ENCODE data around the gene PSMD9. TPM values are rescaled to one million over a fixed set of nuclear protein-coding genes. Genes with fewer than 3 reads are reported as not detected.
A peak's percentile ranks its signal among the peaks of the same experiment; 100 is the strongest.
"Not testable (repeated sequence)": the region's sequence is repeated elsewhere in the genome, so short reads cannot be mapped to it uniquely, and the experiment has no call there.

The PSMD9 gene
- total and polyA plus RNA-seq, 8 donors, result 39.3 to 53.8 (median 45.4) TPM

DNA sequence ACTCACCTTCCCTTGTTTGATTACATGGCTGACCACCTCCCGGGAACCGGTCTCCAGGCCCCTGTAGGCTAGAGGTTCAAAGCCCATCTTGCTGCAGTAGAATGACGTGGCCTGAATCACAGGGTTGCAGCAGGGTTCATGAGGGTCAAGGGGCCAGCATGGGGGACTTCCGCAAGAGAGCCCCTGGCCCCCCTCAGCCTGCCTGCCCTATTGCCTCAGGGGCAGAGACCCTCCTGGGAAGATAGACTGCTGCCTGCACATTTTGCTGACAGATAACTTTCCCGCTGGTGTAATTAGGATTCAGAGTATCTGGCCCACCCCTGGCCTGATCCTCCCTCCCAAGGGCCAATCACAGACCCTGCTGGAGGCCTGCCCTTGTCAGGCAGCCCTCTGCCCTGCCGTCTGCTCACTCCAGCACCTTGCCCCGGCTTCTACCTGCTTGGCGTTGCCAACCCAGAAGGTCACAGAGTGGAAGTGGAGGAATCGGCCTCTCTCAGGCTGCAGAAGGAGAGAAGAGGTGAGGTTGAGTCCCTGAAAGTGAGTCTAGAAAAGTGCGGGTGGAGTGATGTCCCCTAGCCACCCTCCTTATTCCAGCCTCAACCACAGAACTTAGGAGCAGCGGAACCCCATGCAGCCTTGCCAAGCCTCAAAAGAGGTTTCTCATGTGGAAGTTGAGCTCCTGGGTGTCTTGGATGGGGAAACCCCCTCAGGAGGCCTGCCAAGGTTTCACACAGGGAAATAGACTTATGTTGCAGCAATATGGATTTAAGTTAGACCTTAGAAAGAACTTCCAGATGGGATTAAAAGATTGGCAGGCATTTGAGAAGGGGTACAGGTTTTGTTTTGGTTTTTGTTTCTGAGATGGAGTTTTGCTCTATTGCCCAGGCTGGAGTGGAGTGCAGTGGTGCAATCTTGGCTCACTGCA is 31.0 kb upstream of the PSMD9 start:
- intact Hi-C loops (cut with DNase I), result no loop called here
- no peak for ATAC-seq
- Histone ChIP-seq H3K4me3 (no peak overlapping the region), H3K4me1 (peaks cover 0 to 4% of the 10 kb centered on the region in 2 donors), H3K9me3 (no peaks in the 10 kb centered on the region), H3K36me3 (no peaks in the 10 kb centered on the region), H3K27ac (no peak overlapping the region), H3K27me3 (no peaks in the 10 kb centered on the region)
- no peak for DNase-seq
- TF ChIP-seq, protein P1, sequence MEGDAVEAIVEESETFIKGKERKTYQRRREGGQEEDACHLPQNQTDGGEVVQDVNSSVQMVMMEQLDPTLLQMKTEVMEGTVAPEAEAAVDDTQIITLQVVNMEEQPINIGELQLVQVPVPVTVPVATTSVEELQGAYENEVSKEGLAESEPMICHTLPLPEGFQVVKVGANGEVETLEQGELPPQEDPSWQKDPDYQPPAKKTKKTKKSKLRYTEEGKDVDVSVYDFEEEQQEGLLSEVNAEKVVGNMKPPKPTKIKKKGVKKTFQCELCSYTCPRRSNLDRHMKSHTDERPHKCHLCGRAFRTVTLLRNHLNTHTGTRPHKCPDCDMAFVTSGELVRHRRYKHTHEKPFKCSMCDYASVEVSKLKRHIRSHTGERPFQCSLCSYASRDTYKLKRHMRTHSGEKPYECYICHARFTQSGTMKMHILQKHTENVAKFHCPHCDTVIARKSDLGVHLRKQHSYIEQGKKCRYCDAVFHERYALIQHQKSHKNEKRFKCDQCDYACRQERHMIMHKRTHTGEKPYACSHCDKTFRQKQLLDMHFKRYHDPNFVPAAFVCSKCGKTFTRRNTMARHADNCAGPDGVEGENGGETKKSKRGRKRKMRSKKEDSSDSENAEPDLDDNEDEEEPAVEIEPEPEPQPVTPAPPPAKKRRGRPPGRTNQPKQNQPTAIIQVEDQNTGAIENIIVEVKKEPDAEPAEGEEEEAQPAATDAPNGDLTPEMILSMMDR (IDR thresholded peaks at IDR 0.05), result no peak

DNA sequence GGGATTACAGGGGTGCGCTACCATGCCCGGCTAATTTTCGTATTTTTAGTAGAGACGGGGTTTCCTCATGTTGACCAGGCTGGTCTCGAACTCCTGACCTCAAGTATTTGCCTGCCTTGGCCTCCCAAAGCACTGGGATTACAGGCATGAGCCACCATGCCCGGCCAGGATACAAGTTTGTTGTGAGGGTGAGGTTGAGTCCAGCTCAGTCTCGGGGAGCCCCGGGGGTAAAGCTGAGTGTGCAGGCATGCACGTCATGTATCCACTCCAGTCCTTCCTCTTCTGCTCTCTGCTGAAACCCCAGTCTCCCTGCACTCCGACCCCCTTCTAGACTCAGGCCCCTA is 30.3 kb upstream of the PSMD9 start:
- TF ChIP-seq, protein P1 (IDR thresholded peaks at IDR 0.05), result no peak
- peaks cover 0 to 4% of the 10 kb centered on the region in 2 donors for H3K4me1 ChIP-seq
- DNase-seq (no peak), ATAC-seq (no peak)
- no peaks in the 10 kb centered on the region for H3K36me3 ChIP-seq
- H3K4me3 ChIP-seq, result no peak overlapping the region
- intact Hi-C loops (cut with DNase I), result no loop called here
- no peaks in the 10 kb centered on the region for H3K27me3 ChIP-seq
- no peaks in the 10 kb centered on the region for H3K9me3 ChIP-seq
- H3K27ac ChIP-seq, result peak overlapping the region; percentile 58 to 66

DNA sequence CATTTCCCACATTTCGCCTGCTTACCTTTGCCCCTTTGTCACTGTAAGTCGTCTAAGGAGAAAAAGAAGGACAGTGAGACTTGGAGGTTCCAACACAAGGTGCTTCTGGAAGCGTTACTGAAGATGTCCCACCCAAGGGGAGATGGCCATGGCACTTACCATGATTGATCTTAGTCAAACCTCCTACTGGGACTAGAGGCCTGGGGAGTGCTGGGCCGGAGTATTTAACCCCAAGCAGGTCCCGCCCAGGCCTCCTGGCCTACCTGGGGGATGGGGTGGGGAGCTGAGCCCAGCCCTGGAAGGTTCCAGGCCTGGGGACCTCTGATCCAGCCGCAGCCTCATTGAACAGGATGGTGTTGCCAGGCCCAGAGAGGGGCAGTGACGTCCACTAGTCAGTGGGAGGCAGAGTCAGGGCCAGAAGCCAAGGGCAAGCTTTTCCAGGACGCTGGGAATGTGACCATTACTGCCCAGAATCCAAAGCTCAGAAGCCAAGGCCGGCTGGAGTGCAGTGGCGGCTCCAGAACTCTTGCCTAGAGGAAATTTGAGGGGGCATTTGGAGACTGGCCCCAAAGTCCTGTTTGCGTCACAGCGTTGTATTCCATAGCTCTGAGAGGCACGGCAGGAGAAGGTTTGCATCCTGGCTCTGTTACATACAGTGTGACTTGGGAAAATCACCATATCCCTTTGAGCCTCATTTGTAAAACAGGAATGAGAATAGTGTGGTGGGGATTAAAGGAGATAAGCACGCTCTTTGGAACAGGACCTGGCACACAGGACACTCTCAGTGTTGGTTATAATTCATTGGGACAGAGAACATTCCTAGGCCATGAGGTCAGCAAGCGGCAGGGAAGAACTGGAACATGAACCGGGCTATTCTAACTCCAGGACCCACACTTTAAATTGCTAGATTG is 29.7 kb upstream of the PSMD9 start, which contains the start of gene HPD:
TSS of gene HPD (minus strand) at position 198 of the 911 bp plus-strand sequence. CDS start at position 162, 36 bp downstream.
- Histone ChIP-seq H3K4me1 (peaks cover 0 to 4% of the 10 kb centered on the region in 2 donors), H3K36me3 (no peaks in the 10 kb centered on the region), H3K9me3 (no peaks in the 10 kb centered on the region), H3K27me3 (no peaks in the 10 kb centered on the region), H3K27ac (peak within 1 kb of the TSS; percentile 58 to 66), H3K4me3 (no peak within 1 kb of the TSS)
- intact Hi-C loops (cut with DNase I), result no loop called here
- TF ChIP-seq, protein P1 (IDR thresholded peaks at IDR 0.05), result no peak
- ATAC-seq, result peak; percentile 77
- peak in 1 of 4 donors; percentile 44 for DNase-seq

DNA sequence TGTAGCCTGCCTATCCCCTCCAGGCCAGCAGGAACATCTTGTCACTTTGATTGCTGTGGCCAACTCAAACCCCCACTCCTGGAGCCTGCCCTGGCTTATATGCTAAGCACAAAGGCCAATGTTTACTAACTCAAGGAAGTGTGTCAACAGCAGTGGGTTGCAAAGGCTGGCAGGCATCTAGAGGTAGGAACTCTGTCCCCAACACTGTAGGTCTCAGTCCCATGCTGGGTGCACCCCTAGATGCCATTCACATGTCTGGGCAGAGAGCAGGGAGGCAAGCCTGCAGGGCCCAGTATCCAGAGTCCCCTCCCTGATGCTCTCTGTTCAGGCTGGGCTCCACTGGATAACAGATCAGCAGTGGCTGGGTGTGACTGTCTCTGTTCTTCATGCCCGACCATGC is 28.3 kb upstream of the PSMD9 start:
- H3K27me3 ChIP-seq, result no peaks in the 10 kb centered on the region
- H3K9me3 ChIP-seq, result no peaks in the 10 kb centered on the region
- peaks cover 0 to 4% of the 10 kb centered on the region in 2 donors for H3K4me1 ChIP-seq
- H3K27ac ChIP-seq, result no peak overlapping the region
- H3K4me3 ChIP-seq, result no peak overlapping the region
- DNase-seq (no peak), ATAC-seq (no peak)
- TF ChIP-seq, protein P1 (IDR thresholded peaks at IDR 0.05), result no peak
- intact Hi-C loops (cut with DNase I), result no loop called here
- no peaks in the 10 kb centered on the region for H3K36me3 ChIP-seq

DNA sequence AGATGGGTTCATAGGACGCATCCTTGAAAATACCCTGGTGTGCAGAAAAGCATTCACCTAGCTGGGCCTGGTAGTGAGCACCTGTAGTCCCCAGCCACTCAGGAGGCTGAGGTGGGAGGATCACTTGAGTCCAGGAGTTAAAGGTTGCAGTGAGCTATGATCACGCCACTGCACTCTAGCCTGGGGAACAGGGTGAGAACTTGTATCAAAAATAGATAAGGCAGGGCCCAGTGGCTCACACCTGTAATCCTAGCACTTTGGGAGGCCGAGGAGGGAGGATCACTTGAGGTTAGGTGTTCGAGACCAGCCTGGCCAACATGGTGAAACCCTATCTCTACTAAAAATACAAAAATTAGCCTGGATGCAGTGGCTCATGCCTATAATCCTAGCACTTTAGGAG is 27.9 kb upstream of the PSMD9 start:
- intact Hi-C loops (cut with DNase I); H3K27ac ChIP-seq; DNase-seq; ATAC-seq; H3K36me3 ChIP-seq; H3K4me3 ChIP-seq; H3K27me3 ChIP-seq; H3K4me1 ChIP-seq; H3K9me3 ChIP-seq: not testable (repeated sequence)
